AG09319 (cell line): Measurements from ENCODE around the gene CCDC138.

Experiments used
- DNase-seq: peaks from one replicate; pipeline ENCODE4 v3.0.0-alpha.2; 2010; ENCODE audit warnings: low read depth; ENCODE audit errors: extremely low read depth
- TF ChIP-seq, protein P1 (sequence below): IDR thresholded peaks from 2 replicates; pipeline ENCODE4 v1.5.1; 2011; ENCODE audit warnings: low read depth, mild to moderate bottlenecking, inconsistent platforms, low read length, moderate library complexity

Gene CCDC138

DNA sequence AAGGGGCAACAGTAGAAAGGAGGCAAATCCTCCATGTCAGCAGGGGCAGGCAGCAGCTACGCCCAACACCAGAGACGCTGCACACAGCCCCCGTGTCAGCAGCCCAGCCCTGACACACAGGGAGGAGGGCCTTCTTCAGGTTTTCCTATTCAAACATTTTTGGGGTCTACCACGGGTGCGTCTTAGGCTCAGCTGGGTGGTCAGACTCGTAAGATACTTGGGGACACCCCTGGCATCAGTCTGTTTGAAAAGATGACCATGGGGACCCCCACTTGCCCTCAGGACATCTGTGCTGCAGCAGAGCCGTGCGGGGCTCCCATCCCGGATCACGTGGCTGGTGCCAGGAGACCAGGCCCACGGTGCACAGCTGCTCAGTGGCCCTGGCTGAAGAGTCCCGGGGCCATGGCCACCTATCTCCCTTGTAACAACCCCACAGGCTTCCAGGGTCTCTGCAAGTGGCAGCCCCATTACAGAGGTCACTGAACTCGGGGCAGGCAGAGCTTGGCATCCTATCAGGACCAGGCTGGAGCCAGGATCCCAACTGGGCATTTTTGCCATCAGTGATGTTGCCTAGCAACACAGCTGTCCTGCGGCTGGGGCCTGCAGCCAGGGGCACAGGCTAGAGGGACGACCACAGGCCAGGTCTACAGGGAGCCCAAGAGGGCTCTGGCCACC, 120.0 kb downstream of the CCDC138 start:
- TF ChIP-seq, protein P1, sequence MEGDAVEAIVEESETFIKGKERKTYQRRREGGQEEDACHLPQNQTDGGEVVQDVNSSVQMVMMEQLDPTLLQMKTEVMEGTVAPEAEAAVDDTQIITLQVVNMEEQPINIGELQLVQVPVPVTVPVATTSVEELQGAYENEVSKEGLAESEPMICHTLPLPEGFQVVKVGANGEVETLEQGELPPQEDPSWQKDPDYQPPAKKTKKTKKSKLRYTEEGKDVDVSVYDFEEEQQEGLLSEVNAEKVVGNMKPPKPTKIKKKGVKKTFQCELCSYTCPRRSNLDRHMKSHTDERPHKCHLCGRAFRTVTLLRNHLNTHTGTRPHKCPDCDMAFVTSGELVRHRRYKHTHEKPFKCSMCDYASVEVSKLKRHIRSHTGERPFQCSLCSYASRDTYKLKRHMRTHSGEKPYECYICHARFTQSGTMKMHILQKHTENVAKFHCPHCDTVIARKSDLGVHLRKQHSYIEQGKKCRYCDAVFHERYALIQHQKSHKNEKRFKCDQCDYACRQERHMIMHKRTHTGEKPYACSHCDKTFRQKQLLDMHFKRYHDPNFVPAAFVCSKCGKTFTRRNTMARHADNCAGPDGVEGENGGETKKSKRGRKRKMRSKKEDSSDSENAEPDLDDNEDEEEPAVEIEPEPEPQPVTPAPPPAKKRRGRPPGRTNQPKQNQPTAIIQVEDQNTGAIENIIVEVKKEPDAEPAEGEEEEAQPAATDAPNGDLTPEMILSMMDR: no peak
- no peak for DNase-seq

- TF ChIP-seq, protein P1: no peak
- DNase-seq: no peak
Observed at GRCh38 chr2:108907822-108908712, 121.5 kb downstream of the CCDC138 start.

DNA sequence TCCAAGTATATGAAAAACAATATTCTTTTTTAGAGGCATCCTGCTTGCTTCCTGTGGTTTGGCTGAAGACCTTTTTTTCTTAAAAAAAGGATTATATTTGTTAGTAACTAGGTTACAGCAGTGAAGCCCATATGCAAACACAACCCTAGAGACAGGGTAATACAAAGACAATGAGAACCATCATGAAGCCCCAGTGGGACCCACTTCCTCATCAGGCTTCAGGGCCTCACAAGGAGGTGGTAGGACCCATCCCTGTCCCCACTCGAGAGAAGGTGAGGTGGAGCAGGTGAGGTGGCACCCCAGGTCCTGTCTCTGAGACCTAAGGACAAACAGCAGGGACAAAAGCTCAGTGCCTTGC, 122.1 kb downstream of the CCDC138 start:
- DNase-seq: no peak
- TF ChIP-seq, protein P1: no peak

DNA sequence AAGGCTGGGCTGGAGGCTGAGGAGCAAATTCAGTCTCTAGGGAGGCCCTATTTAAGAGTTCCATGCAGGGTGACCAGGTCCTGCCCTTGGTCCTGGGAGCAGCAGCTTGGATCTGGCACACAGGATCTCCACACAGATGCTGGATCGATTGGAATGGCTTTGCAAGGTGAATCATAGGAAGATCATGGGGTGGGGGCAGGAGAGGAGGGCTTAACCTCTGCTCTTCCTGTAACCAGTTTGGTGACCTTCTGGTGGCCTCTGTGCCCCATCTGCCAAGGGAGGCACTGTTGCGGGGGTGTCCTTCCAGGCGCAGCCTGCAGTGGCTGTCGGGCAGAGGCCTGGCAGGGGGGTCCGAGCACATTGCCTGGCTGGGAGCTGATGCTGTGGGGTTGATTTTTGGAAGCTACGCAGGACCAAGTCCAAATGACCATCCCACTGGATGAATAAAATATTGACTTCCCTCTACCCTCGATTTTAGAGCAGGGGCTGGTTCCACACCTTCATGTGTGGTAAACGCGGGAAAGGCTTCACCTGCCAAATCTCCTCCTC, 122.8 kb downstream of the CCDC138 start:
- TF ChIP-seq, protein P1: no peak
- DNase-seq: no peak

GRCh38 chr2:108910011-108910431, 123.5 kb downstream of the CCDC138 start:
- no peak for DNase-seq
- TF ChIP-seq, protein P1: no peak

- no peak for DNase-seq
- TF ChIP-seq, protein P1: no peak
Observed at GRCh38 chr2:108910541-108911396, 124.2 kb downstream of the CCDC138 start.
